T-helper 17 cell (primary cell): ENCODE results near the gene GTPBP2. TPM values are rescaled to one million over a fixed set of nuclear protein-coding genes. Genes with fewer than 3 reads are reported as not detected.
A peak's percentile ranks its signal among the peaks of the same experiment; 100 is the strongest.
"Not testable (repeated sequence)": the region's sequence is repeated elsewhere in the genome, so short reads cannot be mapped to it uniquely, and the experiment has no call there.

Experiments used
- ATAC-seq: fragments of 150-1000 bp; cut with Tn5 transposase; 2 replicates; pipeline ENCODE4 v1.10.0; 2021; ENCODE audit warnings: mild to moderate bottlenecking, moderate library complexity
- DNase-seq, 3 donors: peaks; one replicate each; pipeline versions ENCODE4 v3.0.0 to v3.0.0-alpha.2; 2020 to 2021
- H3K9me3 ChIP-seq: one replicate; pipeline ENCODE4 v1.7.0; 2013; ENCODE audit warnings: low read length, mild to moderate bottlenecking; ENCODE audit not compliant: control insufficient read depth, poor library complexity, severe bottlenecking
- H3K27ac Mint-ChIP-seq: one replicate; pipeline ENCODE4 v1.8.0; 2022; ENCODE audit warnings: mild to moderate bottlenecking, moderate library complexity, mixed read lengths
- H3K27me3 Mint-ChIP-seq: one replicate; pipeline ENCODE4 v1.8.0; 2022; ENCODE audit warnings: mixed read lengths
- H3K36me3 Mint-ChIP-seq: one replicate; pipeline ENCODE4 v1.8.0; 2022; ENCODE audit warnings: low read depth, mixed read lengths
- H3K4me1 Mint-ChIP-seq: one replicate; pipeline ENCODE4 v1.8.0; 2022; ENCODE audit warnings: mild to moderate bottlenecking, mixed read lengths
- H3K4me3 Mint-ChIP-seq: one replicate; pipeline ENCODE4 v1.8.0; 2022; ENCODE audit warnings: mild to moderate bottlenecking, moderate library complexity, mixed read lengths
- total RNA-seq, 4 donors: library from RNA in 2 of 4; stranded (reverse) in 2 of 4; gene quantifications; one replicate each; pipeline ENCODE4 v1.2.3 and lab custom pipeline; 2022 to 2026

The GTPBP2 gene
- total RNA-seq, 2 donors from 2014 or later, result 49.3 to 65.3 TPM

DNA sequence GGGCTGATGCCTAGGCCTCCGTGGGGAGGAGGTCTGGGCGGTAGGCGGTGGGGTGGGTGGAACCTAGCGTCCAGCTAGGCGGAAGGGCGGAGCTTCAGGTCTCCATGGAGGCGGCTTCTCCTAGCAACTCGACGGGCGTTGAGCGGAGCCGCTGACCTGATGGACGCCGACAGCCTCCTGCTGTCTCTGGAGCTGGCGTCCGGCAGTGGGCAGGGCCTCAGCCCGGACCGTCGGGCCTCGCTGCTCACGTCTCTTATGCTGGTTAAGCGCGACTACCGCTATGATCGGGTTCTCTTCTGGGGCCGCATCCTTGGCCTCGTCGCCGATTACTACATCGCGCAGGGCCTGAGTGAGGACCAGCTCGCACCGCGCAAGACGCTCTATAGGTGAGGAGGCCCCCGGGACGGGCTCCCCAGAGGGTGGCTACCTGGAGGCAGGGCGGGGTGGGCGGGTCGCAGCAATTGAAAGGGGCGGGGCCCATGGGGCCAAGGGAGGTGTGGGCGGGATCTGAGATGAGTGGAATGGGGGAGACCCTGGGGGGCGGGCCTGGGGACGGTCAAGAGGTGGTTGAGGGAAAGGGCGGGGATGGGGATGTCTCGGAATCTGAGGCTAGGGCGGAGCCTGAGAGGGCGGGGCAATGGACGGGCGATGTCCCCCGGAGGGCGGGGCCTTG, 16.0 kb upstream of the GTPBP2 start, which contains the start of gene RSPH9:
RSPH9 (plus strand) TSS at position 97 of the 673 bp plus-strand sequence; CDS start at position 160, 63 bp downstream.
- Mint-ChIP-seq H3K4me1 (peaks cover 27% of the 10 kb centered on the region), H3K27me3 (no peaks in the 10 kb centered on the region), H3K36me3 (peaks cover 3% of the 10 kb centered on the region), H3K4me3 (peak within 1 kb of the TSS; percentile 89), H3K27ac (no peak within 1 kb of the TSS)
- ATAC-seq (peak; percentile 90), DNase-seq (peak; percentile 28 to 69 (median 66))
- H3K9me3 ChIP-seq, result no peaks in the 10 kb centered on the region

DNA sequence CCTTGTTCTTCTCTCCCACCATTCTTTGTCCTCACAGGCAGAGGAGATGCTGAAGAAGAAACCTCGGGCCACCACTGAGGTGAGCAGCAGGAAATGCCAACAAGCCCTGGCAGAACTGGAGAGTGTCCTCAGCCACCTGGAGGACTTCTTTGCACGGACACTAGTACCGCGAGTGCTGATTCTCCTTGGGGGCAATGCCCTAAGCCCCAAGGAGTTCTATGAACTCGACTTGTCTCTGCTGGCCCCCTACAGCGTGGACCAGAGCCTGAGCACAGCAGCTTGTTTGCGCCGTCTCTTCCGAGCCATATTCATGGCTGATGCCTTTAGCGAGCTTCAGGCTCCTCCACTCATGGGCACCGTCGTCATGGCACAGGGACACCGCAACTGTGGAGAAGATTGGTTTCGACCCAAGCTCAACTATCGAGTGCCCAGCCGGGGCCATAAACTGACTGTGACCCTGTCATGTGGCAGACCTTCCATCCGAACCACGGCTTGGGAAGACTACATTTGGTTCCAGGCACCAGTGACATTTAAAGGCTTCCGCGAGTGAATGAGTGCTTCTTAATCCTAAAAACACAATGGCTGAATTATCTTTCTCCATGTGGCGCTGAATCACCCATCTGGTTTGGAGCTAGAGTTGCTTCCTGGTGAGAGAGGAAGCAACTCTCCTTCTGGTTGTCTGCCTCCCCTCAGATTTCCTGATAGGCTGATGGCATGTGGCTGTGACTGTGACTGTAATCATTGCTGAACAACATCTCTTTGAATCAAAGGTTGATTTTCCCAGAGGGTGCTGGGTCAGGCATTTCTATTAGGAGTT, 11.1 kb upstream of the GTPBP2 start:
- Mint-ChIP-seq H3K27me3 (no peaks in the 10 kb centered on the region), H3K36me3 (peaks cover 5% of the 10 kb centered on the region), H3K27ac (peak overlapping the region; percentile 69), H3K4me1 (peaks cover 38% of the 10 kb centered on the region), H3K4me3 (peak overlapping the region; percentile 83)
- ATAC-seq (no peak), DNase-seq (no peak)
- H3K9me3 ChIP-seq, result no peaks in the 10 kb centered on the region

DNA sequence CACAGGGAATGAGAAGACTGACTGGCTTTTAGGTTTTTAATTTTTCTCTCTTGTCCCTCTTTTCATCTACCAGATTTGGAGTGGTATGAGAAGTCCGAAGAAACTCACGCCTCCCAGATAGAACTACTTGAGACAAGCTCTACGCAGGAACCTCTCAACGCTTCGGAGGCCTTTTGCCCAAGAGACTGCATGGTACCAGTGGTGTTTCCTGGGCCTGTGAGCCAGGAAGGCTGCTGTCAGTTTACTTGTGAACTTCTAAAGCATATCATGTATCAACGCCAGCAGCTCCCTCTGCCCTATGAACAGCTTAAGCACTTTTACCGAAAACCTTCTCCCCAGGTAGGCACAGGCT, 7.2 kb upstream of the GTPBP2 start:
- ATAC-seq, result peak; percentile 18
- Mint-ChIP-seq H3K36me3 (peaks cover 5% of the 10 kb centered on the region), H3K27ac (peak overlapping the region; percentile 93), H3K4me3 (peak overlapping the region; percentile 98), H3K27me3 (no peaks in the 10 kb centered on the region), H3K4me1 (peaks cover 41% of the 10 kb centered on the region)
- DNase-seq, result no peak
- H3K9me3 ChIP-seq, result no peaks in the 10 kb centered on the region

DNA sequence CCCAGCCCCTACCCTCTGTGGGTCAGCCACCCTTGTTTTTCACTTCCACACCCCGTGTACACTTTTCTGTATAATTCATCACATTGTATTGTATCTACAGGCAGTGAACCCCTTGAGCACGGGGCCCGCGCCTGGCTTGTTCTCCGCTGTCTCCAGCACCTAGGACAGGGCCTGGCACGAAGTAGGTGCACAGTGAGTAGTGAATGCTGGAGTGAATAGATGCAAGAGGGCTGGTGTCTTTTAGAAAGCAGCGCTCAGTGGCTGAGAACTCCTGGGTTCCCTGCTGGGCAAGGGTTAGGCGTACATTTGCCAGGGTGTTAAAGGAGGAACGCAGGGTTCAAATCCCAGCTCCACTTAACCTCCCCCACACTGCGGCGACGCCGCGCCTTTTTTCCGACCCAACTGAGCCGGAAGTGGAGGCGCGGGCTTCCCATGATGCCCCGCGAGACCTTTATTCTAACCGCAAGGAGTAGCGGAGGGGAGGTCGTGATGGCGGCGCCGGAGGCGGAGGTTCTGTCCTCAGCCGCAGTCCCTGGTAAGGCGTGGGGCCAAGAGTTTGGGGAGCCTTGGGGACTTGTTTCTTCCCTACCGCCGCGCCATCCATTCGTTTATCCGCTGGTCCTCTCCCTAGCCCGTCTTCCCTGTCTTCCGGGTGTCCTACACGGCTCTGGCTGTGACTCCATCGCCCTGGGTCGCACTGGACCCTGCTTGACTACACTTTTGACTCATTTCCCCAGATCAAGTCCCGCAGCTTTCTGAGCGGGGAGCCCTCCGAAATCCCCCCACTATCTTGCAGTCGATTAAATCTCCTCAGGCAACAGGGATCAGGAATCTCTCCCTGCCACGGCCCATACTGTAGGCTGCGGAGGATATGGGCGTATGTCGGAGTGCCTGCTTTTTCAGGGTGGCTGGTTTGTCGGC, 6.6 kb upstream of the GTPBP2 start, which contains the start of gene MAD2L1BP:
MAD2L1BP (plus strand) TSS at position 454 of the 921 bp plus-strand sequence; CDS start at position 490, 36 bp downstream.
- H3K9me3 ChIP-seq, result no peaks in the 10 kb centered on the region
- ATAC-seq (peak; percentile 92), DNase-seq (peak; percentile 75 to 78 (median 75))
- H3K27ac Mint-ChIP-seq, result peak within 1 kb of the TSS; percentile 93
- peak within 1 kb of the TSS; percentile 98 for H3K4me3 Mint-ChIP-seq
- peaks cover 39% of the 10 kb centered on the region for H3K4me1 Mint-ChIP-seq
- no peaks in the 10 kb centered on the region for H3K27me3 Mint-ChIP-seq
- H3K36me3 Mint-ChIP-seq, result peaks cover 5% of the 10 kb centered on the region

DNA sequence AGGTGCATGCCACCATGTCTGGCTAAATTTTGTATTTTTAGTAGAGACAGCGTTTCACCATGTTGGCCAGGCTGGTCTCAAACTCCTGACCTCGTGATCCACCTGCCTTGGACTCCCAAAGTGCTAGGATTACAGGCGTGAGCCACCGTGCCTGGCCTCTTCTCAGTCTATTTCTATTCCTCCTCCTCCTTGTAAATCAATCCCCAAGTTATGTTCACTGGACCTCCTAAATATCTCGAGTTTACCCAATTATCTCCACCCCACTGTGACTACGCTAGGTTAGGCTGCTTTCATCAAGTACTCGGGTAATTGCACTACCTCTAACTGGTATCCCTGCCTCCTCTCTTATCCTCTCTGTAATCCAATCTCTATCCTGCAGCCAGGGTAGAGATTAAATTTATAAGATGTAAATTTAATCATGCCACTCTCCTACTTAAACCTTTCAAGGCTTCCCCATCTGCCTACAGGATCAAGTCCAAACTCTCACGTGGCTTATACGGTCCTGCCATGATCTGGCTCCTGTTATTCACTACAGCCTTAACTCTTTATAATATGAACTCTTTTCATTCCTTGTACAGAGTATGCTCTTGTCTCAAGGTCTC, 5.7 kb upstream of the GTPBP2 start:
- H3K27me3 Mint-ChIP-seq, result no peaks in the 10 kb centered on the region
- no peak for ATAC-seq
- no peak for DNase-seq
- H3K36me3 Mint-ChIP-seq, result peaks cover 5% of the 10 kb centered on the region
- no peaks in the 10 kb centered on the region for H3K9me3 ChIP-seq
- peak overlapping the region; percentile 98 for H3K4me3 Mint-ChIP-seq
- peaks cover 36% of the 10 kb centered on the region for H3K4me1 Mint-ChIP-seq
- H3K27ac Mint-ChIP-seq, result peak overlapping the region; percentile 93

DNA sequence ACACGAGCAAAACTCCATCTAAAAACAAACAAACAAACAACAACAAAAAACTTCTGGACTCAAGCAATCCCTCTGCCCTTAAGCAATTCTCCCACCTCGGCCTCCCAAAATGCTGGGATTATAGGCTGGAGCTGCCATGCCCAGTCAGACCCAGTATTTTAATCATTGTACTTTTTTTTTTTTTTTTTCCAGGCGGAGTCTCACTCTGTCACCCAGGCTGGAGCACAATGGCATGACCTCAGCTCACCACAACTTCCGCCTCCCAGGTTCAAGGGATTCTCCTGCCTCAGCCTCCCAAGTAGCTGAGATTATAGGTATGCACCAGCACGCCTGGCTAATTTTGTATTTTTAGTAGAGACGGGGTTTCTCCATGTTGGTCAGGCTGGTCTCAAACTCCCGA, 3.9 kb upstream of the GTPBP2 start:
- H3K4me1 Mint-ChIP-seq, result peaks cover 38% of the 10 kb centered on the region
- not testable (repeated sequence) for H3K27me3 Mint-ChIP-seq, H3K27ac Mint-ChIP-seq, H3K9me3 ChIP-seq, DNase-seq, H3K4me3 Mint-ChIP-seq, ATAC-seq, H3K36me3 Mint-ChIP-seq

DNA sequence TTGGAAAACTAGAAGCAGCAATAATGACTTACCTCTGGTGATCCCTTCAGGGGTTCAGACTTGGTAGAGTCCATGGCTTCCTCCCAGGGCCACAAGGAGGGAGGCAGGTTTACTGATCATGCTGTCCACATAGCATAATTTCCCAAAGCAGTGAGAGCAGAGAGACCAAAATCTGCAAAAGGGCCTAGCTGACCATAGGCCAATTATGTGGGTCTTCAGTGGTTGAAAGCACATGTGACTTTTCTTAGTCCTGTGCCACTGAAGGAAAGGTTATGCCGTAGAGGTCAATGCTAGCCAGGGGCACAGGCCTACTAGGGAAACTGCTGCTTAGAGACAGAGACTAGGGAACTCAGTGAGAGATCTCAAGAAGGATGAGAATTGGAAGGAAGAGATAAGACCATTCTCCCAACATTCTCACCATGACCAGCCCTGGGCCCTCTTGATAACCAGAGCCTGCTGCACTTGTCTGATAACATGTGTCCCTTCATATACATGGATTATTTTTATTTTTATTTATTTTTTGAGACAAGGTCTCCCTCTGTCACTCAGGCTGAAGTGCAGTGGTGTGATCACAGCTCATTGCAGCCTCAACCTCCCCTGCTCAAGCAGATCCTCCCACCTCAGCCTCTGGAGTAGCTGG, 2.0 kb upstream of the GTPBP2 start:
- ATAC-seq (no peak), DNase-seq (no peak)
- Mint-ChIP-seq H3K4me3 (peak overlapping the region; percentile 36), H3K27ac (peak overlapping the region; percentile 92), H3K36me3 (peaks cover 2% of the 10 kb centered on the region), H3K27me3 (no peaks in the 10 kb centered on the region), H3K4me1 (peaks cover 44% of the 10 kb centered on the region)
- no peaks in the 10 kb centered on the region for H3K9me3 ChIP-seq

DNA sequence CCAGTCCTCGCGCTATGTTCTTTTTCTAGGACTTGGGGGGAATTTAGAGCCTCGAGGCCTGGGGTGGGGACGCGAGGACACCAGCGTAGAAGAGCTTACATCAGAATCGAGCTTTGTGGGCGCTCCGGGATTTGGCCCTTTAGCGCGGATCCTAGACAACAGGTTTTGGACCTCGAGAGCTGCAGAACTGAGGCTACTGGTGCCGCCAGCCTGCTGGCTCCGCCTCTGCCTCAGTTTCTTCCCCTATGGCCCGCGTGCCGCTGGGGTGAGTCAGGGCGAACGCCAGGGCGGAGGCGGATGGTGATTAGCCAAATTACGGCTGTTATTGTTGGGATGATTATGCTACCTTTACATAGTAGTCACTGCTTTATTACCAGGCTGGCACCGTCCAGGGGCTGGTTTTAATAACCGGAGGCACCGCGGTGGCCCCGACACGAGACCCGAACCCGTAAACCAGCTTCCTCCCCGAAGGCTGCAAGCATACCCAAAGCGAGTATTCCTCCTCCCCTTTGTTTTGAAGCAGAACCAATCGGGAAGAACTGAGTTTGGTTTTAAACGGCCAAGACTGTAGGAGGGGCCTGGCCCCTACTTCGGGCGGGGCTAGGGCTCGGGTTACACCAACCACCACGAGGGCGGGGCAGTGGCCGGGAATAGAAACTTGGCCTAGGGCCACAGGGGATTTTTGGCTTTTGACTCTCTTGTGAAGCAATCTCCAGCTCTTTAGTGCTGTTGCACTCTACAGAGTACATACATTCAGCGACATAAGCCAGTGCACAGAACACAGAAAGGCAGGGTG, 639 bp upstream of the GTPBP2 start:
- ATAC-seq (peak; percentile 75), DNase-seq (peak; percentile 78 to 86 (median 84))
- Mint-ChIP-seq H3K36me3 (no peaks in the 10 kb centered on the region), H3K4me3 (peak overlapping the region; percentile 98), H3K27me3 (no peaks in the 10 kb centered on the region), H3K4me1 (peaks cover 34% of the 10 kb centered on the region), H3K27ac (peak overlapping the region; percentile 92)
- H3K9me3 ChIP-seq, result no peaks in the 10 kb centered on the region

DNA sequence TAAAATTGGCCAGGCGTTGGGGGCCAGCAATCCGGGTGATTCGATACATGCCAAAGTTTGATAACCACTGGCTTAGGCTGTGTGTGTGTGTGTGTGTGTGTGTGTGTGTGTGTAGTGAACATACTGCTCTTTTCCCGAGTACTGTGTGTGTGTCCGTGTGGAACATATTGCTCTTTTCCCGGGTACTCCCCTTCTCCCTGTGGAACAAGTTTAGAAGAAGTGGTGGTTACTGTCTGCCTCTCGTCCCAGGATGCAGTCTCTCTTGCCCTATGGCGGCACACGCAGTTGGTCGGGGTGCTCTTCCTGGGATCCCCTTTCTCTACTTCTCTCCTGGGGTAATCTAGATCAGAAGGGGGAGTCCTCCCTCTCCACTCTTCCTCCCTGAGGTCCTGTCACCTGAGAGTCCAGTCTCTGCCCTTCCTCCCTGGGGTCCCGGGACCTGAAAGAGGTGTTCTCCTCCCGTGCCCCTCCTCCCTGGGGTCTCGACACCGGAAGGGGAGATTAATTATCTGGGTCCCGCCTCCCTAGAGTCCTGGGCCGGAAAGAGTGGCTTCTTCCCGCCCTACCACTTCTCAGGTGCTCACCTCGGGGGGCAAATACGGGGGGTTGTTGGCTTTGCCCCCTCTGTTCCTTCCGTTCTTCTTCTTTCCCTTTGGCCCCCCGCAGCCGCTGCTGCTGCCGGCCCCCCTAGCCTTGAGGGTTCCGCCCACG, 516 bp downstream of the GTPBP2 start:
- Mint-ChIP-seq H3K4me3 (peak overlapping the region; percentile 98), H3K27me3 (no peaks in the 10 kb centered on the region), H3K36me3 (no peaks in the 10 kb centered on the region), H3K27ac (peak overlapping the region; percentile 92), H3K4me1 (peaks cover 32% of the 10 kb centered on the region)
- H3K9me3 ChIP-seq, result no peaks in the 10 kb centered on the region
- ATAC-seq (peak; percentile 18), DNase-seq (peak in 2 of 3 donors; percentile 31 to 38)

DNA sequence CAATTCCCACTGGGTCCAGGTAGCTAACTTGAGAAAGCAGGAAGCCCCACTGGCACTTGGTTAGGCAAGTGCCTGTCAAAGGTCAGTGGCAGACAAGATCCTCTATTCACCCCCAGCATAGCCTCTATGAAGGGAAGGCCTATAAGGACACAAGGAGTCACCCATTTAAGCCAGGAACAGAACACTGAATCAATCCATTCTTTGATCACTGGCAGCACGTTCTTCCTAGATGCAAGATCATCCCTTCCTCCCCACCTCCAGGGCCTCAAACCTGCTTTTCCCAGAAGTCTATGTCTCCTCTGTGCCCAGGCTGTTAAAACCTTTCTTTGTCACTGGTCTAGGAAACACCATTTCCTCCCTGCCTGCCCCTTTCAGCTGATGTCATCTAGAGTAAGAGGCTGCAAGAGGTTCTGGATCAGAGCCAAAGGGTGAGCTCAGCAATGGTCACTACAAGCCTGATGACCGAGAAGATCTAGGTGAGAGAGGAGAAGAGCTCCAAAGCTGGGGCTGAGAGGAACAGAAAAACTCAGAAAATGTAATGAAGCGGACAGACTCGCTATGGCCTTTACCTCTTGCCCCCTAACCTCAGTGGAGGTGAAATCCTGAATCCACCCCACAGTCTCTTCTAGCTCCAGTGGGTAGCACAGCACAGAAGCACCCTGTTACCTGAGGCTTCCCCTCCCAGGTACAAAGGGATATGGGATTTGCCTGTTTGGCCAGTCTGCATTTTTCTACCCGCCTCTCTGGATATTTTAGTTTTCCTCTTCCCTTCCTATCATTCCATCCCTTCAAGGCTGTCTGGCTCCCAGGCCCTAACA, 1.8 kb downstream of the GTPBP2 start:
- ATAC-seq (no peak), DNase-seq (no peak)
- H3K4me3 Mint-ChIP-seq, result peak overlapping the region; percentile 75
- peaks cover 32% of the 10 kb centered on the region for H3K4me1 Mint-ChIP-seq
- H3K27ac Mint-ChIP-seq, result peak overlapping the region; percentile 92
- no peaks in the 10 kb centered on the region for H3K27me3 Mint-ChIP-seq
- H3K9me3 ChIP-seq, result no peaks in the 10 kb centered on the region
- H3K36me3 Mint-ChIP-seq, result peaks cover under 1% of the 10 kb centered on the region
